WTC11 (cell line): ENCODE data around the gene NCMAP. TPM values are rescaled to one million over a fixed set of nuclear protein-coding genes. Genes with fewer than 3 reads are reported as not detected.
A peak's percentile ranks its signal among the peaks of the same experiment; 100 is the strongest.

Source experiments
- ATAC-seq: fragments of 200-7000 bp; cut with Tn5 transposase; 2 replicates; pipeline ENCODE4 v1.10.0; 2021; ENCODE audit warnings: mild to moderate bottlenecking, moderate library complexity
- CTCF ChIA-PET: fragments of 300-600 bp; sonication (Branson Sonifier 250); formaldehyde crosslinking; loops from one replicate; lab custom pipeline; 2021; ENCODE audit warnings: antibody characterized with exemption; lab: Charles Lee
- POLR2A ChIA-PET: fragments of 350-600 bp; sonication (Branson Sonifier 250); formaldehyde crosslinking; loops from one replicate; lab custom pipeline; 2021; ENCODE audit warnings: antibody characterized with exemption; lab: Charles Lee
- DNase-seq: peaks from one replicate; pipeline ENCODE4 v3.0.0; 2021; ENCODE audit warnings: low spot score
- H3K27ac Mint-ChIP-seq: 2 replicates; pipeline ENCODE4 v1.8.0; 2021; ENCODE audit warnings: mixed read lengths
- H3K27me3 Mint-ChIP-seq: 2 replicates; pipeline ENCODE4 v1.8.0; 2021; ENCODE audit warnings: low read depth, mild to moderate bottlenecking, moderate library complexity, mixed read lengths
- H3K36me3 Mint-ChIP-seq: 2 replicates; pipeline ENCODE4 v1.8.0; 2021; ENCODE audit warnings: mixed read lengths
- H3K4me1 Mint-ChIP-seq: 2 replicates; pipeline ENCODE4 v1.8.0; 2022; ENCODE audit warnings: mixed read lengths
- H3K4me3 Mint-ChIP-seq: 2 replicates; pipeline ENCODE4 v1.8.0; 2021; ENCODE audit warnings: mild to moderate bottlenecking, moderate library complexity, mixed read lengths
- H3K9me3 Mint-ChIP-seq: 2 replicates; pipeline ENCODE4 v1.8.0; 2021; ENCODE audit warnings: mixed read lengths
- CREB1 ChIP-seq: sonication (generic); formaldehyde crosslinking; IDR thresholded peaks from 2 replicates; pipeline ENCODE4 v1.8.0; 2023; ENCODE audit warnings: mild to moderate bottlenecking, missing genetic modification reagents
- EMX1 ChIP-seq: fragments of 250-450 bp; sonication (Bioruptor Pico); IDR thresholded peaks from 2 replicates; pipeline ENCODE4 v1.8.0; 2021; ENCODE audit warnings: mild to moderate bottlenecking
- GRHL2 ChIP-seq: fragments of 250-450 bp; sonication (Bioruptor Pico); IDR thresholded peaks from 2 replicates; pipeline ENCODE4 v1.8.0; 2022; ENCODE audit warnings: mild to moderate bottlenecking, moderate library complexity; ENCODE audit not compliant: insufficient replicate concordance, severe bottlenecking
- NFE2L1 ChIP-seq: sonication (generic); formaldehyde crosslinking; IDR thresholded peaks from 2 replicates; pipeline ENCODE4 v1.8.1; 2023; ENCODE audit warnings: missing genetic modification reagents
- SMAD4 ChIP-seq: sonication (generic); formaldehyde crosslinking; IDR thresholded peaks from 2 replicates; pipeline ENCODE4 v1.8.0; 2022; ENCODE audit warnings: mild to moderate bottlenecking, missing genetic modification reagents
- TEAD4 ChIP-seq: sonication (generic); formaldehyde crosslinking; IDR thresholded peaks from 2 replicates; pipeline ENCODE4 v1.8.0; 2022; ENCODE audit warnings: mild to moderate bottlenecking, missing genetic modification reagents
- ZNF219 ChIP-seq: sonication (generic); formaldehyde crosslinking; IDR thresholded peaks from 2 replicates; pipeline ENCODE4 v1.8.0; 2023; ENCODE audit warnings: missing genetic modification reagents, mild to moderate bottlenecking, borderline replicate concordance
- ZNF263 ChIP-seq: sonication (generic); formaldehyde crosslinking; IDR thresholded peaks from 2 replicates; pipeline ENCODE4 v1.8.1; 2022; ENCODE audit warnings: low read depth, mild to moderate bottlenecking, moderate library complexity, missing genetic modification reagents
- ZNF671 ChIP-seq: fragments of 250-450 bp; sonication (Bioruptor Pico); IDR thresholded peaks from 2 replicates; pipeline ENCODE4 v1.8.0; 2021; ENCODE audit warnings: mild to moderate bottlenecking
- total RNA-seq: library from RNA; stranded (reverse); gene quantifications from 3 replicates; pipeline ENCODE4 v1.2.3, GENCODE V29; 2021
- TF ChIP-seq, protein P1 (sequence below): fragments of 250-450 bp; sonication (Bioruptor Pico); IDR thresholded peaks from 2 replicates; pipeline ENCODE4 v1.9.0; 2021; ENCODE audit warnings: mild to moderate bottlenecking
- TF ChIP-seq, protein P2 (sequence below): sonication (generic); formaldehyde crosslinking; IDR thresholded peaks from 2 replicates; pipeline ENCODE4 v1.8.0; 2022; ENCODE audit warnings: missing genetic modification reagents
- TF ChIP-seq, protein P3 (sequence below): fragments of 250-450 bp; sonication (Bioruptor Pico); IDR thresholded peaks from 2 replicates; pipeline ENCODE4 v1.9.0; 2021; ENCODE audit warnings: mild to moderate bottlenecking
- TF ChIP-seq, protein P4 (sequence below): sonication (generic); formaldehyde crosslinking; IDR thresholded peaks from 2 replicates; pipeline ENCODE4 v1.8.1; 2023; ENCODE audit warnings: mild to moderate bottlenecking, missing genetic modification reagents, borderline replicate concordance
- TF ChIP-seq, protein P5 (sequence below): fragments of 250-450 bp; sonication (Bioruptor Pico); IDR thresholded peaks from 2 replicates; pipeline ENCODE4 v2.1.2; 2022; ENCODE audit warnings: mild to moderate bottlenecking, moderate library complexity
- TF ChIP-seq, protein P6 (sequence below): sonication (generic); formaldehyde crosslinking; IDR thresholded peaks from 2 replicates; pipeline ENCODE4 v1.8.0; 2022; ENCODE audit warnings: mild to moderate bottlenecking, missing genetic modification reagents
- TF ChIP-seq, protein P7 (sequence below): fragments of 250-450 bp; sonication (Bioruptor Pico); IDR thresholded peaks from 2 replicates; pipeline ENCODE4 v1.9.0; 2021; ENCODE audit warnings: moderate library complexity, mild to moderate bottlenecking, inconsistent platforms, borderline replicate concordance
- TF ChIP-seq, protein P8 (sequence below): sonication (generic); formaldehyde crosslinking; conservative IDR thresholded peaks from 2 replicates; pipeline ENCODE4 v1.8.1; 2023; ENCODE audit warnings: mild to moderate bottlenecking, low read depth, missing genetic modification reagents, moderate library complexity

Gene NCMAP
- total RNA-seq, 1 experiment from 2014 or later, result 0.26 TPM

DNA sequence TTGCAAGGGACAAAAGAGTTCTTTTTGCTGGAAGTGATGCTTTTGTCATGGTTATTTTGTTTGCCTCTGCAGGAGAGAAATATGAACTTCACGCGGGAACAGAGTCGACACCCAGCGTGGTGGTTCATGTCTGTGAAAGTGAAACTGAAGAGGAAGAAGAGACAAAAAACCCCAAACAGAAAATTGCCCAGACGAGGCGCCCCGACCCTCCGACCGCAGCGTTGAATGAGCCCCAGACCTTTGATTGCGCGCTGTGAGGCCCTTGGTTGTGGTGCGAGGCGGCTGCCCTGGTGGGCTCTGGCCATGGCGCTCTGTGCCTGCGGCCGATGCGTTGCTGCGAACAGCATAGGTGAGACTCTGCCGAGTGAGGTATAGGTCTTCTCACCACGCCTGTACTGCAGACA is 20.9 kb upstream of the NCMAP start:
- peak overlapping the region; percentile 85 for H3K27ac Mint-ChIP-seq
- CTCF ChIA-PET, result interaction anchor here (1.0 to 2.1 kb wide), 5 partner anchors 8 to 120 kb away, joined by 3 to 6 read pairs (median 5); partner anchors contain the start of gene NIPAL3
- no peak overlapping the region for H3K4me3 Mint-ChIP-seq
- no peaks in the 10 kb centered on the region for H3K27me3 Mint-ChIP-seq
- peaks cover 22% of the 10 kb centered on the region for H3K4me1 Mint-ChIP-seq
- peak; percentile 82 for ATAC-seq
- TF ChIP-seq GRHL2 (CRISPR knock-in tag) (no peak), EMX1 (no peak), ZNF219 (CRISPR knock-in tag) (no peak)
- TF ChIP-seq, protein P1, sequence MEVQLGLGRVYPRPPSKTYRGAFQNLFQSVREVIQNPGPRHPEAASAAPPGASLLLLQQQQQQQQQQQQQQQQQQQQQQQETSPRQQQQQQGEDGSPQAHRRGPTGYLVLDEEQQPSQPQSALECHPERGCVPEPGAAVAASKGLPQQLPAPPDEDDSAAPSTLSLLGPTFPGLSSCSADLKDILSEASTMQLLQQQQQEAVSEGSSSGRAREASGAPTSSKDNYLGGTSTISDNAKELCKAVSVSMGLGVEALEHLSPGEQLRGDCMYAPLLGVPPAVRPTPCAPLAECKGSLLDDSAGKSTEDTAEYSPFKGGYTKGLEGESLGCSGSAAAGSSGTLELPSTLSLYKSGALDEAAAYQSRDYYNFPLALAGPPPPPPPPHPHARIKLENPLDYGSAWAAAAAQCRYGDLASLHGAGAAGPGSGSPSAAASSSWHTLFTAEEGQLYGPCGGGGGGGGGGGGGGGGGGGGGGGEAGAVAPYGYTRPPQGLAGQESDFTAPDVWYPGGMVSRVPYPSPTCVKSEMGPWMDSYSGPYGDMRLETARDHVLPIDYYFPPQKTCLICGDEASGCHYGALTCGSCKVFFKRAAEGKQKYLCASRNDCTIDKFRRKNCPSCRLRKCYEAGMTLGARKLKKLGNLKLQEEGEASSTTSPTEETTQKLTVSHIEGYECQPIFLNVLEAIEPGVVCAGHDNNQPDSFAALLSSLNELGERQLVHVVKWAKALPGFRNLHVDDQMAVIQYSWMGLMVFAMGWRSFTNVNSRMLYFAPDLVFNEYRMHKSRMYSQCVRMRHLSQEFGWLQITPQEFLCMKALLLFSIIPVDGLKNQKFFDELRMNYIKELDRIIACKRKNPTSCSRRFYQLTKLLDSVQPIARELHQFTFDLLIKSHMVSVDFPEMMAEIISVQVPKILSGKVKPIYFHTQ (CRISPR knock-in tag), result no peak
- TF ChIP-seq, protein P2, sequence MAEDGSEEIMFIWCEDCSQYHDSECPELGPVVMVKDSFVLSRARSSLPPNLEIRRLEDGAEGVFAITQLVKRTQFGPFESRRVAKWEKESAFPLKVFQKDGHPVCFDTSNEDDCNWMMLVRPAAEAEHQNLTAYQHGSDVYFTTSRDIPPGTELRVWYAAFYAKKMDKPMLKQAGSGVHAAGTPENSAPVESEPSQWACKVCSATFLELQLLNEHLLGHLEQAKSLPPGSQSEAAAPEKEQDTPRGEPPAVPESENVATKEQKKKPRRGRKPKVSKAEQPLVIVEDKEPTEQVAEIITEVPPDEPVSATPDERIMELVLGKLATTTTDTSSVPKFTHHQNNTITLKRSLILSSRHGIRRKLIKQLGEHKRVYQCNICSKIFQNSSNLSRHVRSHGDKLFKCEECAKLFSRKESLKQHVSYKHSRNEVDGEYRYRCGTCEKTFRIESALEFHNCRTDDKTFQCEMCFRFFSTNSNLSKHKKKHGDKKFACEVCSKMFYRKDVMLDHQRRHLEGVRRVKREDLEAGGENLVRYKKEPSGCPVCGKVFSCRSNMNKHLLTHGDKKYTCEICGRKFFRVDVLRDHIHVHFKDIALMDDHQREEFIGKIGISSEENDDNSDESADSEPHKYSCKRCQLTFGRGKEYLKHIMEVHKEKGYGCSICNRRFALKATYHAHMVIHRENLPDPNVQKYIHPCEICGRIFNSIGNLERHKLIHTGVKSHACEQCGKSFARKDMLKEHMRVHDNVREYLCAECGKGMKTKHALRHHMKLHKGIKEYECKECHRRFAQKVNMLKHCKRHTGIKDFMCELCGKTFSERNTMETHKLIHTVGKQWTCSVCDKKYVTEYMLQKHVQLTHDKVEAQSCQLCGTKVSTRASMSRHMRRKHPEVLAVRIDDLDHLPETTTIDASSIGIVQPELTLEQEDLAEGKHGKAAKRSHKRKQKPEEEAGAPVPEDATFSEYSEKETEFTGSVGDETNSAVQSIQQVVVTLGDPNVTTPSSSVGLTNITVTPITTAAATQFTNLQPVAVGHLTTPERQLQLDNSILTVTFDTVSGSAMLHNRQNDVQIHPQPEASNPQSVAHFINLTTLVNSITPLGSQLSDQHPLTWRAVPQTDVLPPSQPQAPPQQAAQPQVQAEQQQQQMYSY, result no peak
- TF ChIP-seq, protein P3, sequence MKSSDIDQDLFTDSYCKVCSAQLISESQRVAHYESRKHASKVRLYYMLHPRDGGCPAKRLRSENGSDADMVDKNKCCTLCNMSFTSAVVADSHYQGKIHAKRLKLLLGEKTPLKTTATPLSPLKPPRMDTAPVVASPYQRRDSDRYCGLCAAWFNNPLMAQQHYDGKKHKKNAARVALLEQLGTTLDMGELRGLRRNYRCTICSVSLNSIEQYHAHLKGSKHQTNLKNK (CRISPR knock-in tag), result no peak
- peaks cover 3% of the 10 kb centered on the region; the same call in 1 of the 2 replicates for H3K9me3 Mint-ChIP-seq
- POLR2A ChIA-PET, result no interaction called here
- peaks cover 16% of the 10 kb centered on the region for H3K36me3 Mint-ChIP-seq
- DNase-seq, result peak; percentile 26

DNA sequence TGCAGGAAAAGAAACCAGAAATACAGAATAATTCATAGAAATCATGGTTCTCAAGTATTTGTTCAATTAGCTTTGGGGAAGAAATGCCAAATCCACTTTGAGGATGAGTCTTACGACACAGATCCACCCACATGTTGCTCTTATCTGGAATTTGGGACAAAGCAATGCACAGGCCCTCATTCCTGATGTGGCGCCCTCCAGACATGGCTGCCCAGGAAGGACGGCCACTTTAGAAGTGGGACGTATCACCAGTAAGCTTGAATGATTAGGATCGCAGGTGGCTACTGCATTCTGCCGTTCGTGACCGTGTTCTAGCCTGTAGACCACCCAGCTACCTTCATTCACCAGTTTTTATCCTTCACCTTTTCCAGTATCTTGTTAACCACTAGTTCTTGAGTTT is 20.1 kb upstream of the NCMAP start:
- CTCF ChIA-PET, result interaction anchor here (0.6 to 2.1 kb wide), 5 partner anchors 9 to 583 kb away, joined by 3 to 6 read pairs (median 5); partner anchors contain the start of gene NIPAL3
- TF ChIP-seq, protein P4, sequence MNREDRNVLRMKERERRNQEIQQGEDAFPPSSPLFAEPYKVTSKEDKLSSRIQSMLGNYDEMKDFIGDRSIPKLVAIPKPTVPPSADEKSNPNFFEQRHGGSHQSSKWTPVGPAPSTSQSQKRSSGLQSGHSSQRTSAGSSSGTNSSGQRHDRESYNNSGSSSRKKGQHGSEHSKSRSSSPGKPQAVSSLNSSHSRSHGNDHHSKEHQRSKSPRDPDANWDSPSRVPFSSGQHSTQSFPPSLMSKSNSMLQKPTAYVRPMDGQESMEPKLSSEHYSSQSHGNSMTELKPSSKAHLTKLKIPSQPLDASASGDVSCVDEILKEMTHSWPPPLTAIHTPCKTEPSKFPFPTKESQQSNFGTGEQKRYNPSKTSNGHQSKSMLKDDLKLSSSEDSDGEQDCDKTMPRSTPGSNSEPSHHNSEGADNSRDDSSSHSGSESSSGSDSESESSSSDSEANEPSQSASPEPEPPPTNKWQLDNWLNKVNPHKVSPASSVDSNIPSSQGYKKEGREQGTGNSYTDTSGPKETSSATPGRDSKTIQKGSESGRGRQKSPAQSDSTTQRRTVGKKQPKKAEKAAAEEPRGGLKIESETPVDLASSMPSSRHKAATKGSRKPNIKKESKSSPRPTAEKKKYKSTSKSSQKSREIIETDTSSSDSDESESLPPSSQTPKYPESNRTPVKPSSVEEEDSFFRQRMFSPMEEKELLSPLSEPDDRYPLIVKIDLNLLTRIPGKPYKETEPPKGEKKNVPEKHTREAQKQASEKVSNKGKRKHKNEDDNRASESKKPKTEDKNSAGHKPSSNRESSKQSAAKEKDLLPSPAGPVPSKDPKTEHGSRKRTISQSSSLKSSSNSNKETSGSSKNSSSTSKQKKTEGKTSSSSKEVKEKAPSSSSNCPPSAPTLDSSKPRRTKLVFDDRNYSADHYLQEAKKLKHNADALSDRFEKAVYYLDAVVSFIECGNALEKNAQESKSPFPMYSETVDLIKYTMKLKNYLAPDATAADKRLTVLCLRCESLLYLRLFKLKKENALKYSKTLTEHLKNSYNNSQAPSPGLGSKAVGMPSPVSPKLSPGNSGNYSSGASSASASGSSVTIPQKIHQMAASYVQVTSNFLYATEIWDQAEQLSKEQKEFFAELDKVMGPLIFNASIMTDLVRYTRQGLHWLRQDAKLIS (CRISPR knock-in tag), result no peak
- TF ChIP-seq ZNF263 (CRISPR knock-in tag), result no peak
- TF ChIP-seq, protein P5, sequence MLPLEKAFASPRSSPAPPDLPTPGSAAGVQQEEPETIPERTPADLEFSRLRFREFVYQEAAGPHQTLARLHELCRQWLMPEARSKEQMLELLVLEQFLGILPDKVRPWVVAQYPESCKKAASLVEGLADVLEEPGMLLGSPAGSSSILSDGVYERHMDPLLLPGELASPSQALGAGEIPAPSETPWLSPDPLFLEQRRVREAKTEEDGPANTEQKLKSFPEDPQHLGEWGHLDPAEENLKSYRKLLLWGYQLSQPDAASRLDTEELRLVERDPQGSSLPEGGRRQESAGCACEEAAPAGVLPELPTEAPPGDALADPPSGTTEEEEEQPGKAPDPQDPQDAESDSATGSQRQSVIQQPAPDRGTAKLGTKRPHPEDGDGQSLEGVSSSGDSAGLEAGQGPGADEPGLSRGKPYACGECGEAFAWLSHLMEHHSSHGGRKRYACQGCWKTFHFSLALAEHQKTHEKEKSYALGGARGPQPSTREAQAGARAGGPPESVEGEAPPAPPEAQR (CRISPR knock-in tag), result no peak
- no peak for TF ChIP-seq ZNF671 (CRISPR knock-in tag)
- TF ChIP-seq CREB1 (CRISPR knock-in tag), result no peak
- TF ChIP-seq NFE2L1 (CRISPR knock-in tag), result no peak
- TF ChIP-seq, protein P6, sequence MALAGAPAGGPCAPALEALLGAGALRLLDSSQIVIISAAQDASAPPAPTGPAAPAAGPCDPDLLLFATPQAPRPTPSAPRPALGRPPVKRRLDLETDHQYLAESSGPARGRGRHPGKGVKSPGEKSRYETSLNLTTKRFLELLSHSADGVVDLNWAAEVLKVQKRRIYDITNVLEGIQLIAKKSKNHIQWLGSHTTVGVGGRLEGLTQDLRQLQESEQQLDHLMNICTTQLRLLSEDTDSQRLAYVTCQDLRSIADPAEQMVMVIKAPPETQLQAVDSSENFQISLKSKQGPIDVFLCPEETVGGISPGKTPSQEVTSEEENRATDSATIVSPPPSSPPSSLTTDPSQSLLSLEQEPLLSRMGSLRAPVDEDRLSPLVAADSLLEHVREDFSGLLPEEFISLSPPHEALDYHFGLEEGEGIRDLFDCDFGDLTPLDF (CRISPR knock-in tag), result no peak
- TF ChIP-seq, protein P7, sequence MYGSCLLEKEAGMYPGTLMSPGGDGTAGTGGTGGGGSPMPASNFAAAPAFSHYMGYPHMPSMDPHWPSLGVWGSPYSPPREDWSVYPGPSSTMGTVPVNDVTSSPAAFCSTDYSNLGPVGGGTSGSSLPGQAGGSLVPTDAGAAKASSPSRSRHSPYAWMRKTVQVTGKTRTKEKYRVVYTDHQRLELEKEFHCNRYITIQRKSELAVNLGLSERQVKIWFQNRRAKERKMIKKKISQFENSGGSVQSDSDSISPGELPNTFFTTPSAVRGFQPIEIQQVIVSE (CRISPR knock-in tag), result no peak
- TF ChIP-seq, protein P8, sequence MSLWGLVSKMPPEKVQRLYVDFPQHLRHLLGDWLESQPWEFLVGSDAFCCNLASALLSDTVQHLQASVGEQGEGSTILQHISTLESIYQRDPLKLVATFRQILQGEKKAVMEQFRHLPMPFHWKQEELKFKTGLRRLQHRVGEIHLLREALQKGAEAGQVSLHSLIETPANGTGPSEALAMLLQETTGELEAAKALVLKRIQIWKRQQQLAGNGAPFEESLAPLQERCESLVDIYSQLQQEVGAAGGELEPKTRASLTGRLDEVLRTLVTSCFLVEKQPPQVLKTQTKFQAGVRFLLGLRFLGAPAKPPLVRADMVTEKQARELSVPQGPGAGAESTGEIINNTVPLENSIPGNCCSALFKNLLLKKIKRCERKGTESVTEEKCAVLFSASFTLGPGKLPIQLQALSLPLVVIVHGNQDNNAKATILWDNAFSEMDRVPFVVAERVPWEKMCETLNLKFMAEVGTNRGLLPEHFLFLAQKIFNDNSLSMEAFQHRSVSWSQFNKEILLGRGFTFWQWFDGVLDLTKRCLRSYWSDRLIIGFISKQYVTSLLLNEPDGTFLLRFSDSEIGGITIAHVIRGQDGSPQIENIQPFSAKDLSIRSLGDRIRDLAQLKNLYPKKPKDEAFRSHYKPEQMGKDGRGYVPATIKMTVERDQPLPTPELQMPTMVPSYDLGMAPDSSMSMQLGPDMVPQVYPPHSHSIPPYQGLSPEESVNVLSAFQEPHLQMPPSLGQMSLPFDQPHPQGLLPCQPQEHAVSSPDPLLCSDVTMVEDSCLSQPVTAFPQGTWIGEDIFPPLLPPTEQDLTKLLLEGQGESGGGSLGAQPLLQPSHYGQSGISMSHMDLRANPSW (CRISPR knock-in tag), result no peak
- TF ChIP-seq SMAD4, result no peak
- TF ChIP-seq TEAD4 (CRISPR knock-in tag), result no peak
- no peak for TF ChIP-seq GRHL2 (CRISPR knock-in tag)

More for the DNA sequence above, 20.1 kb upstream of the NCMAP start:
- DNase-seq (no peak), ATAC-seq (no peak)
- Mint-ChIP-seq H3K27ac (0 out of 2 replicates have a peak overlapping the region, but pooled peaks have one; percentile 51), H3K4me3 (no peak overlapping the region), H3K36me3 (peaks cover 16% of the 10 kb centered on the region), H3K9me3 (peaks cover 3% of the 10 kb centered on the region; the same call in 1 of the 2 replicates), H3K4me1 (peaks cover 28% of the 10 kb centered on the region), H3K27me3 (no peaks in the 10 kb centered on the region)
- POLR2A ChIA-PET, result no interaction called here
